ENCODE results near the gene LINC01488. TPM values are rescaled to one million over a fixed set of nuclear protein-coding genes. Genes with fewer than 3 reads are reported as not detected.

Gene LINC01488
- polyA plus RNA-seq, 1 experiment = not detected

DNA sequence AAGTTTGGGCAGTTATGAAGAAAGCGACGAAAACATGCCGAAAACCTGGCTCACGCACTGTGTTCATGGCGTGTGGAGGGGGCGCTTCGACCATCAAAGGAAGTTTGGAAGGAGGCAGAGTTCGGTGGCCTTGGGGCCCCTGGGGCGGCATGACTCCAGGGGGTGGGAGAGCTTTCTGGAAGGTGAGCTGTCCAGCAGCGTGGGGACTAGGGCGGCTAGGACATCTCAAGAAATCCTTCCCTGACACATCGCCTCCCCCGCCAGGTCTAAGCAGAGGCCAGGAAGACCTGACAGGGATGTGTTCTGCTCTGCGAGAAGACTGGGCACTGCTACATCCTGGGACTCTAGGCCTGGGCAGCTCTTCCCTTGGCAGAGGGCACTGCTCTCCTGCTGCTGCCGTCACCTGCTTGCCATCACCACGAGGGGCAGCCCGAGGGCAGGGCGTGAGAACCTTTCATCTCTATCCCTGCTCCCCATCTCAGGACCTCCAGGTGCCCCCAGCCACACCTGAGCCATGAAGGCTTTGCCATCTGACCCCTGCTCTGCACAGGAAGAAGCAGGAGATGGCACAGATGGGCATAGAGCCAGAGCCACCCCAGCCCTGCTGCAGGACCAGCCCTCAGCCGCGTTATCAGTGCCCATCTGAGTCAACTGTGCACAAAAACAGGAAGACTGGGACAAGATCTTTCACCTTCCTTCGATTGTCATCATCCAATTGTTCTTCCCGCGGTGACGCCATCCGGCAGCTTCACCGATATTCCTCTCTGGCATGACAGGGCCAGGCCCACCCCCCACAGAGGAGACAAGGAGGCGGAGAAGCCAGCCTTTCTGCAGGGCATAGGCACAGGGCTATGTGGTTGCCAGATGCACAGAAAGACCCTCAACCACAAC, 12.7 kb downstream of the LINC01488 start:
- Histone ChIP-seq H3K27me3 (ENCODE audit: control insufficient read depth, insufficient read depth, low read length) (no peaks in the 10 kb centered on the region), H3K4me3 (ENCODE audit: low read depth, low read length) (no peak overlapping the region), H3K9me3 (ENCODE audit: control insufficient read depth, insufficient read depth, low read length) (no peaks in the 10 kb centered on the region; the same call in 1 of the 2 replicates), H3K27ac (ENCODE audit: low read depth, low read length) (no peak overlapping the region)
- POLR2A ChIA-PET = no interaction called here
- CTCF ChIA-PET = no interaction called here
- no peak for TF ChIP-seq CTCF (IDR thresholded peaks at IDR 0.05; ENCODE audit: low read depth, low read length)
- no peak for DNase-seq (ENCODE audit: low read depth, low spot score)

DNA sequence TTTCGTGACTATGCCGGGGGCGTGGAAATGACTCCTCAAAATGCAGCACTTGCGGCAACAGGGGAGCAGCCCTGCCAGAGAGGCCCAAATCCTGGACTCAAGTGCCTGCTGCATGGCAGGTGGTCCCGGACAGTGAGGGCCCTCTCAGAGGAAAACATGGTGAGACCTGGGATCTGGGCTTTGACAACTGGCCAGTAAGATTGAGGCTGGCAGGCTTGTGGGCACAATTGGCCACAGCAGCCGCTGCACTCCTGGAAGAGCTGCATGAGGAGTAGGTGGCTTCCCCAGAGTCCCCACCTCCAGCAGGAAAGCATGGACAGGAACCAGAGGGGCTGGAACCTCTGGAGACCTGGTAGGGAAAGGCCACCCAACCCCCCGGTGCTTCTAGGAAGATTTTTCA, 13.4 kb downstream of the LINC01488 start:
- Histone ChIP-seq H3K27ac (ENCODE audit: low read depth, low read length) (no peak overlapping the region), H3K9me3 (ENCODE audit: control insufficient read depth, insufficient read depth, low read length) (no peaks in the 10 kb centered on the region; the same call in 1 of the 2 replicates), H3K27me3 (ENCODE audit: control insufficient read depth, insufficient read depth, low read length) (no peaks in the 10 kb centered on the region), H3K4me3 (ENCODE audit: low read depth, low read length) (no peak overlapping the region)
- DNase-seq (ENCODE audit: low read depth, low spot score) = no peak
- TF ChIP-seq CTCF (IDR thresholded peaks at IDR 0.05; ENCODE audit: low read depth, low read length) = no peak
- CTCF ChIA-PET = no interaction called here
- POLR2A ChIA-PET = no interaction called here

DNA sequence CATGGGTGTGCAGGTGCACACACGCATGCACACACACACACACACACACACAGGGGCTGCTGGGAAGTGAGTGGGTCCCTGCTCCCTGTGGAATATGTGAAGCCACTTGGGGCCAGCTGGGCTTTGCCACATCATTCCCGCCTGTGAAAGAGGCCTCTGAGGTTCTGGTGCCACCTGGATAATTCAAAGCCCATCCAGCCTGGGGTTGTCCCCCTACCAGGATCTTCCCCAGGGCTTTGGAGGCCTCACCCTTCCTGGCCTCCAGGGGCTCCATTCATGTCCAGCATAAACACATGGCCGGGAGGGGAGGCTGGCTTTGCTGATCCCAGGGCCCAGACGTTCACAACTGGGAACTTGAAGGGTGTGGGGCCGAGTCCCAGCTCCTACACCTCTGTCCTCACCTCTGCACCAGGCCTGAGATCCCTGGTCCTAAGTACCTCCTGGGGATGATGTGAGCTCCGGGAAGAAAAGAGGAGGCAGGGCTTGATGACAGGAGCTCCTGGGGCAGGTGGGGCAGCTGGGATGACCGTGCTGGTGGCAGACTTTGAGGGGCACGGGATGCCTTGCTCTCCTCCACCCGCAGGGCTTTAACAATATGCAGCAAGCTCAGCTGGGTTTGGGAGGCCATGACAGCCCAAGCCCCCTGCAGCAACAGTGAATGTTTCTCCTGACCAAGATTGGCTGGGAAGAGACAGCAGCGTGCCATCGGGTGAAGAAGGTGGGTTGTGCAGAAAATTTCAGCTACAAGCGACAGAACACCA, 14.2 kb downstream of the LINC01488 start:
- TF ChIP-seq CTCF (IDR thresholded peaks at IDR 0.05; ENCODE audit: low read depth, low read length) = no peak
- ChIA-PET CTCF (no interaction called here), POLR2A (interaction anchor here (1.4 kb wide), 1 partner anchor 199 kb away, joined by 4 read pairs; no protein-coding TSS in a partner anchor)
- H3K27me3 ChIP-seq (ENCODE audit: control insufficient read depth, insufficient read depth, low read length) = no peaks in the 10 kb centered on the region
- H3K4me3 ChIP-seq (ENCODE audit: low read depth, low read length) = no peak overlapping the region
- H3K9me3 ChIP-seq (ENCODE audit: control insufficient read depth, insufficient read depth, low read length) = no peaks in the 10 kb centered on the region; the same call in 1 of the 2 replicates
- peak overlapping the region; percentile 21 for H3K27ac ChIP-seq (ENCODE audit: low read depth, low read length)
- no peak for DNase-seq (ENCODE audit: low read depth, low spot score)

DNA sequence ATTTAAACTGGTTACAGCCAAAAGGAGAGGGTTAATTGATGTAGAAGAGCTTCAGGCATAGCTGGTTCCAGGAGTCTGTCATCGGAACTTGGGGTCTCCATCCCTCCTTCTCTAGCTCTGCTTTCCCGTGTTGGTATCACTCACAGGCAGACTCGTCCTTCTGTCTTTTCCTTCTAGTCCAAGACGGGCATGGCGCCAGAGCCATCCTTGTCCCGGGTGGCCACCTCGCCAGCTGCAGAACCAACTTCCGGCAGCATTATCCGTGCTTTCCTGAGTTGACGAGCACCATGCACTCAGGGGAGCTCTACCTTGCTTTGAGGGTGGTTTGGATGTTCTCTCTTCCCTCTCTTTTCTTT, 14.7 kb downstream of the LINC01488 start:
- no peak for DNase-seq (ENCODE audit: low read depth, low spot score)
- Histone ChIP-seq H3K4me3 (ENCODE audit: low read depth, low read length) (no peak overlapping the region), H3K27me3 (ENCODE audit: control insufficient read depth, insufficient read depth, low read length) (no peaks in the 10 kb centered on the region), H3K27ac (ENCODE audit: low read depth, low read length) (peak overlapping the region; percentile 96), H3K9me3 (ENCODE audit: control insufficient read depth, insufficient read depth, low read length) (no peaks in the 10 kb centered on the region; the same call in 1 of the 2 replicates)
- ChIA-PET POLR2A (interaction anchor here (1.4 kb wide), 2 partner anchors 148 to 199 kb away, joined by 3 to 4 read pairs; no protein-coding TSS in a partner anchor), CTCF (no interaction called here)
- no peak for TF ChIP-seq CTCF (IDR thresholded peaks at IDR 0.05; ENCODE audit: low read depth, low read length)

Measured in AG04450 (cell line).